Fibroblast of pulmonary artery (primary cell): ENCODE measurements around the gene DRP2.
"Not testable (repeated sequence)": the region's sequence is repeated elsewhere in the genome, so short reads cannot be mapped to it uniquely, and the experiment has no call there.

ENCODE experiments used
- DNase-seq: peaks from one replicate; pipeline ENCODE4 v3.0.0-alpha.2; 2010; ENCODE audit warnings: low read depth
- H3K4me3 ChIP-seq: replicated peaks from 2 replicates; pipeline ENCODE4 v1.5.1; 2011; ENCODE audit warnings: low read depth, mild to moderate bottlenecking, control low read depth, low read length, moderate library complexity
- TF ChIP-seq, protein P1 (sequence below): IDR thresholded peaks from 2 replicates; pipeline ENCODE4 v1.5.1; 2011; ENCODE audit warnings: mild to moderate bottlenecking, control low read depth, low read length, inconsistent platforms; ENCODE audit errors: missing control alignments

Gene DRP2, protein sequence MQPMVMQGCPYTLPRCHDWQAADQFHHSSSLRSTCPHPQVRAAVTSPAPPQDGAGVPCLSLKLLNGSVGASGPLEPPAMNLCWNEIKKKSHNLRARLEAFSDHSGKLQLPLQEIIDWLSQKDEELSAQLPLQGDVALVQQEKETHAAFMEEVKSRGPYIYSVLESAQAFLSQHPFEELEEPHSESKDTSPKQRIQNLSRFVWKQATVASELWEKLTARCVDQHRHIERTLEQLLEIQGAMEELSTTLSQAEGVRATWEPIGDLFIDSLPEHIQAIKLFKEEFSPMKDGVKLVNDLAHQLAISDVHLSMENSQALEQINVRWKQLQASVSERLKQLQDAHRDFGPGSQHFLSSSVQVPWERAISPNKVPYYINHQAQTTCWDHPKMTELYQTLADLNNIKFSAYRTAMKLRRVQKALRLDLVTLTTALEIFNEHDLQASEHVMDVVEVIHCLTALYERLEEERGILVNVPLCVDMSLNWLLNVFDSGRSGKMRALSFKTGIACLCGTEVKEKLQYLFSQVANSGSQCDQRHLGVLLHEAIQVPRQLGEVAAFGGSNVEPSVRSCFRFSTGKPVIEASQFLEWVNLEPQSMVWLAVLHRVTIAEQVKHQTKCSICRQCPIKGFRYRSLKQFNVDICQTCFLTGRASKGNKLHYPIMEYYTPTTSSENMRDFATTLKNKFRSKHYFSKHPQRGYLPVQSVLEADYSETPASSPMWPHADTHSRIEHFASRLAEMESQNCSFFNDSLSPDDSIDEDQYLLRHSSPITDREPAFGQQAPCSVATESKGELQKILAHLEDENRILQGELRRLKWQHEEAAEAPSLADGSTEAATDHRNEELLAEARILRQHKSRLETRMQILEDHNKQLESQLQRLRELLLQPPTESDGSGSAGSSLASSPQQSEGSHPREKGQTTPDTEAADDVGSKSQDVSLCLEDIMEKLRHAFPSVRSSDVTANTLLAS

DNA sequence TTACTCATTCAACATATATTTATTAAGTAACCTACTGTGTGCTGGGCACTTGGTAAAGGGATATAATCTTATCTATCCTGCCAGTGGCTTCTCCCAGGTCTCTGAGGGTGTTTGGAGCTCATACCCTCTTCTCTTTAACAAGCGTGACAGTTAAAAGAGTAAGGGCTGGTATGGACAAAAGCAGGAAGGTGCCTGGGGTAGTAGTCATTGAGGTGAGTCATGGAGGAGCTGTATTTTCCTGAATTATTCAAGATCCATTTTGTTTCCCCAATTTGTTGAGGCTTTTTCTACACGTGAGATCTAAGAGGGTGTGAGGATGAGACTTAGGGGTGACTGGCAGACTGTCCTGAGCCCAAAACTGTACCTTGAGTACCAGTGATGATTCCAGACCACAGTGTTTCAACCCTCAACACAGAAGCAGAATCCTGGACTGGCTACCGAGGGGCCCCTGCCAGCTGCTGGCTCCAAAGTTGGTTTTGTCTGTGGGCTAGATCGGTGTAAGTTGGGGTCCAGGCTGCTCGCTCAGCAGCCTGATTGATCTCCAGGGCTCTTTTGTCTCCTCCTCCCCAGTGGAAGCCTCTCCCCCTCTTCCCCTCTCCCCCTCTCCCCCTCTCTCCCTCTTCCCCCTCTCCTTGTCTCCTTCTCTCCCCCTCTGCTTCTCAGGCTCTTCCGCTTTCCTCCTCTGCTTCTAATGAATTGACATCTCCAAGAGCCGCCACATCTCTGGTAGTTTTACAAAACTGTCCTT is at the start of gene DRP2:
Gene DRP2 (plus strand): TSS at position 671 of the 748 bp plus-strand sequence. CDS start 11,862 bp downstream, outside the sequence.
- TF ChIP-seq, protein P1, sequence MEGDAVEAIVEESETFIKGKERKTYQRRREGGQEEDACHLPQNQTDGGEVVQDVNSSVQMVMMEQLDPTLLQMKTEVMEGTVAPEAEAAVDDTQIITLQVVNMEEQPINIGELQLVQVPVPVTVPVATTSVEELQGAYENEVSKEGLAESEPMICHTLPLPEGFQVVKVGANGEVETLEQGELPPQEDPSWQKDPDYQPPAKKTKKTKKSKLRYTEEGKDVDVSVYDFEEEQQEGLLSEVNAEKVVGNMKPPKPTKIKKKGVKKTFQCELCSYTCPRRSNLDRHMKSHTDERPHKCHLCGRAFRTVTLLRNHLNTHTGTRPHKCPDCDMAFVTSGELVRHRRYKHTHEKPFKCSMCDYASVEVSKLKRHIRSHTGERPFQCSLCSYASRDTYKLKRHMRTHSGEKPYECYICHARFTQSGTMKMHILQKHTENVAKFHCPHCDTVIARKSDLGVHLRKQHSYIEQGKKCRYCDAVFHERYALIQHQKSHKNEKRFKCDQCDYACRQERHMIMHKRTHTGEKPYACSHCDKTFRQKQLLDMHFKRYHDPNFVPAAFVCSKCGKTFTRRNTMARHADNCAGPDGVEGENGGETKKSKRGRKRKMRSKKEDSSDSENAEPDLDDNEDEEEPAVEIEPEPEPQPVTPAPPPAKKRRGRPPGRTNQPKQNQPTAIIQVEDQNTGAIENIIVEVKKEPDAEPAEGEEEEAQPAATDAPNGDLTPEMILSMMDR: no peak
- DNase-seq: peak; percentile 37
- peak within 1 kb of the TSS; percentile 30 for H3K4me3 ChIP-seq

DNA sequence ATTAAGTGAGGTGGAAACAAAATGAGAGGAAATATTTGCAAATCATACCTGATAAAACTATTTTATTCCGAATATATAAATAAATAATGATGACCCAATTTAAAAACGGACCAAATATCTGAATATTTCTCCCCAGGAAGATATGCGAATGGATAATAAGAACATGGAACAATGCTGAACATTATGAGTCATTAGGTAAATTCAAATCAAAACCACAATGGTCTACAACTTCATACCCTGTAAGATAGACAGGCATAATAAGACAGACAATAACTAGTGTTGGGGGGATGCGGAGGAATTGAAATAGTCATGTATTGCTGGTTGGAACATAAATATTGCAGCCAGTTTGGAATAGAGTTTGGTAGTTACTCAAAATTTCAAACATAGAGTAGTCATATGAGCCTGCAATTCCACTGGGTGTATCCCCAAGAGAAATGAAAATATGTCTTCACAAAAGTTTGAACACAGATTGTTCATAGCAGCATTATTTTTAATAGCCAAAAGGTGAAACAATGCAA is 47.6 kb upstream of the DRP2 start:
- TF ChIP-seq, protein P1: no peak
- H3K4me3 ChIP-seq: no peak overlapping the region
- DNase-seq: peak; percentile 14

DNA sequence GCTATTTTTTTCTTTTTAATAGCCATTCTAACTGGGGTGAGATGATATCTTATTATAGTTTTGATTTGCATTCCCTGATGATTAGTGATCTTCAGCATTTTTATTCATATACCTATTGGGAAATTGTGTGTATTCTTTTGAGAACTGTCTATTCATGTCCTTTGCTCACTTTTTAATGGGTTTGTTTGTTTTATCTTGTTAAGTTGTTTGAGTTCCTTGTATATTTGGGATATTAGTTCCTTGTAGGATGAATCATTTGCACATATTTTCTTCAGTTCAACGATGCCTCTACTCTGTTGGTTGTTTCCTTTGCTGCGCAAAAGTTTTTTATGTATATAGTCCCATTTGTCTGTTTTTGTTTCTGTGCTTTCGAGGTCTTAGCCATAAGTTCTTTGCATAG is 43.1 kb upstream of the DRP2 start:
- TF ChIP-seq, protein P1: no peak
- H3K4me3 ChIP-seq: no peak overlapping the region
- no peak for DNase-seq

DNA sequence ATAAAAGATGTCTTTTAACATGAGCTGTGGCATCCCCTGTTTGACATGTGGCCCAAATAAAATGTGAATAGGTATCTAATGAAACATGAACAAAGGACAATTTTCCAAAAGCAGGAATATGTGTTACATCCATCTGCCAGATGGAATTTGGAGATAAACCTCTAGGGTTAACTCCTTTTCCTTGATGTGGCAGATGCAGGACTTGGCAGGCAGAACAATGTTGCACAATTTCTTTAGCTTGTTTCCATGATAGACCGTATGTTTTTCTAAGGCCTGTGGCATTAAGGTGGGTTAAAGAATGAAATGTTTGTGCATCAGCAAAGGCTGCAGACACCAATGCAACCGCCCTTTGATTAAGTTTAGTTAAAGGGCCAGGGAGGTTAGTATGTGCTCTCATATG is 34.7 kb upstream of the DRP2 start:
- peak; percentile 56 for DNase-seq
- H3K4me3 ChIP-seq: not testable (repeated sequence)

DNA sequence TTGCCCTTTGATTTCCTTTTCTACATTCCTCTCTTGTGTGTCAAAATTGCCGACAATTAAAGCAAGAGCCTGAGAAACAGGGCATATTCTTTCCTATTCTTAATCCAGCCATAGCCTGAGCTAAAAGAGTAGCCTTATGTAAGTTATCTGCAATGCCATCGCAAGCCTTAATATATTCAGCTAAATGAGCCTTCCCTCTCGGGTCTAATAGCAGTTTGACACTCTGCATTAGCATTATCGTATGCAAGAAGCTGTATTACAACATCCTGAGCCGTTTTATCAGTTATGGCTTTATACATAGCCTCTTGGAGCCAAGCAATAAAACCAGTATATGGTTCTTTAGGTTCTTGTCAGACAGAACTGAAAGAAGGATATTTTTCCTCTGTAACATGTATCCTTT is 31.6 kb upstream of the DRP2 start:
- DNase-seq, H3K4me3 ChIP-seq: not testable (repeated sequence)

DNA sequence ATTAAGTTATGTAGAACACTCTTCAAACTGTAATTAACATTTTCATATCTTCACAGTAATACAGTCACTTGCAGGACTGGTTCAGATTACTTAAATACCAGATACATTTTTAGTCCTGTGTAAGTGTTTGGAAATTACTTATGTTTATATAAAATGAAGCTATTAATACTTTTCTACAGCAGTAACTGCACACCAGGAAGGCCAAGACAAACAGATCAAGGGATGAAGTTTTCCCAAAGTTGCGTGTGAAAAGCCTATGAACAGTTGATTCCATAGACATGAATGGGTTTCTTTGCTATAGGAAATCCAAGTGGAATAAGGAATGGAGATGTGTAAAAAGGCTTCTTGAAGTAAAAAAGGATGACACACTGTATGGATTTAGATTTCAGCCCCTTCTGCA is 28.9 kb upstream of the DRP2 start:
- TF ChIP-seq, protein P1: no peak
- DNase-seq: no peak
- H3K4me3 ChIP-seq: no peak overlapping the region

DNA sequence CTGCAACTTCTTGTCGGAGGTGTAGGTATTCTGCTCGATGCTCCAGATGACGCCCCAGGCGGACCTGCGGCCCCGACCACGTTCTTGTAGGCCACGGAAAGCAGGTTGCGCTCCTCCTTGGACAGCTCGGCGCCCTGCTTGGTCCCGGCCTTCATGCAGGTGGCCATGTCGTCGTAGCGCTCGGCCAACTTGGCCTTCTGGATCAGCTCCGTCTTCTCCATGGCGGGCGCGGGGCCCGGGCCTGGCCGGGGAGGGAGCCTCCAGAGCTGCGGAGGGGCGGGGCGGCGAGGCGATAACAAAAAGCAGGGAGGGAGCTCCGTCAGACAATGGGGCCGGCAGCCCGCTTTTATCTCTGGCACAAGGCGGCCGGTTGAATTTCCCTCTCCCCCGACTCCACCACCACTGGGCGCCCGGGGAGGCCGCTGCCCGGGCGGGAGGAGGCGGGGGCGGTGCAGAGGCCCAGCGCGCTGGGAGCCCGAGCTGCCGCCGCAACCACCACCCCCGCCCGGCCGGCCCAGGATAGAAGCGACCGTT is 28.3 kb upstream of the DRP2 start:
- H3K4me3 ChIP-seq: peak overlapping the region; percentile 7
- TF ChIP-seq, protein P1: no peak
- peak; percentile 42 for DNase-seq
